Measurements from ENCODE around the gene JAKMIP1.

The JAKMIP1 gene

GRCh38 chr4:6115746-6116586 lies 84.4 kb downstream of the JAKMIP1 start:
- H3K36me3 ChIP-seq (replicated peaks): no peaks in the 10 kb centered on the region
- in situ Hi-C loops (cut with HindIII; ENCODE audit: low pct_ligation_motif_present, low sequenced_read_pairs): no loop called here
- H3K27ac ChIP-seq: no peak overlapping the region
- no peaks in the 10 kb centered on the region for H3K27me3 ChIP-seq (replicated peaks)
- no peak overlapping the region for H3K4me3 ChIP-seq (ENCODE audit: low read depth, low read length)
- DNase-seq: no peak
- no peak for TF ChIP-seq CTCF (IDR thresholded peaks at IDR 0.05; ENCODE audit: low read depth, low read length, missing control alignments)

GRCh38 chr4:6115342-6115741 lies 85.0 kb downstream of the JAKMIP1 start:
- Histone ChIP-seq H3K27me3 (replicated peaks) (no peaks in the 10 kb centered on the region), H3K36me3 (replicated peaks) (no peaks in the 10 kb centered on the region), H3K27ac (no peak overlapping the region), H3K4me3 (ENCODE audit: low read depth, low read length) (no peak overlapping the region)
- no peak for DNase-seq
- TF ChIP-seq CTCF (IDR thresholded peaks at IDR 0.05; ENCODE audit: low read depth, low read length, missing control alignments): no peak
- in situ Hi-C loops (cut with HindIII; ENCODE audit: low pct_ligation_motif_present, low sequenced_read_pairs): no loop called here

GRCh38 chr4:6114601-6115000 lies 85.7 kb downstream of the JAKMIP1 start:
- in situ Hi-C loops (cut with HindIII; ENCODE audit: low pct_ligation_motif_present, low sequenced_read_pairs): no loop called here
- DNase-seq: no peak
- no peaks in the 10 kb centered on the region for H3K36me3 ChIP-seq (replicated peaks)

GRCh38 chr4:6114181-6114580 lies 86.2 kb downstream of the JAKMIP1 start:
- Histone ChIP-seq H3K27ac (no peak overlapping the region), H3K36me3 (replicated peaks) (no peaks in the 10 kb centered on the region), H3K4me3 (ENCODE audit: low read depth, low read length) (no peak overlapping the region), H3K27me3 (replicated peaks) (no peaks in the 10 kb centered on the region)
- in situ Hi-C loops (cut with HindIII; ENCODE audit: low pct_ligation_motif_present, low sequenced_read_pairs): no loop called here
- no peak for TF ChIP-seq CTCF (IDR thresholded peaks at IDR 0.05; ENCODE audit: low read depth, low read length, missing control alignments)
- DNase-seq: no peak

More at GRCh38 chr4:6114601-6115000, 85.7 kb downstream of the JAKMIP1 start:
- TF ChIP-seq CTCF (IDR thresholded peaks at IDR 0.05; ENCODE audit: low read depth, low read length, missing control alignments): no peak
- no peaks in the 10 kb centered on the region for H3K27me3 ChIP-seq (replicated peaks)
- H3K27ac ChIP-seq: no peak overlapping the region
- no peak overlapping the region for H3K4me3 ChIP-seq (ENCODE audit: low read depth, low read length)

GRCh38 chr4:6113641-6114040 lies 86.7 kb downstream of the JAKMIP1 start:
- TF ChIP-seq CTCF (IDR thresholded peaks at IDR 0.05; ENCODE audit: low read depth, low read length, missing control alignments): no peak
- Histone ChIP-seq H3K36me3 (replicated peaks) (no peaks in the 10 kb centered on the region), H3K27me3 (replicated peaks) (no peaks in the 10 kb centered on the region), H3K4me3 (ENCODE audit: low read depth, low read length) (no peak overlapping the region), H3K27ac (no peak overlapping the region)
- no peak for DNase-seq
- in situ Hi-C loops (cut with HindIII; ENCODE audit: low pct_ligation_motif_present, low sequenced_read_pairs): no loop called here

Measured in brain microvascular endothelial cell (primary cell).